Cardiac septum (tissue), 1 donor: ENCODE measurements around the gene GSTO1. TPM values are rescaled to one million over a fixed set of nuclear protein-coding genes. Genes with fewer than 3 reads are reported as not detected.
"Not testable (repeated sequence)": the region's sequence is repeated elsewhere in the genome, so short reads cannot be mapped to it uniquely, and the experiment has no call there.

ENCODE experiments used
- DNase-seq: peaks from one replicate; pipeline ENCODE4 v3.0.0-alpha.2; 2020; ENCODE audit warnings: low spot score
- intact Hi-C: fragments of 100-400 bp; cut with DNase I; formaldehyde crosslinking; loops from one replicate; pipeline ENCODE4 v1.14.0; 2022
- total RNA-seq: library from RNA; stranded (reverse); fragmentation: NEBNext Ultra II Directional; extraction: Animal tissue kit (Norgen Biotek cat#: 25700); gene quantifications from one replicate; pipeline ENCODE4 v1.2.1, GENCODE V29; 2021
- donor health status: DM: no; HTN: no; CAD: no.

The GSTO1 gene
- total RNA-seq, 1 donor from 2014 or later = 209 TPM

GRCh38 chr10:104246976-104247375 lies 7.7 kb upstream of the GSTO1 start:
- intact Hi-C loops = no loop called here

GRCh38 chr10:104247513-104248146 lies 7.1 kb upstream of the GSTO1 start:
- no peak for DNase-seq
- intact Hi-C loops = no loop called here

More at GRCh38 chr10:104246976-104247375, 7.7 kb upstream of the GSTO1 start:
- DNase-seq = no peak

GRCh38 chr10:104248931-104249330 lies 5.8 kb upstream of the GSTO1 start:
- DNase-seq, intact Hi-C loops: not testable (repeated sequence)

- DNase-seq = no peak
- intact Hi-C loops = no loop called here
These were observed 4.3 kb upstream of the GSTO1 start for GRCh38 chr10:104250371-104250770.

- intact Hi-C loops = no loop called here
- DNase-seq = no peak
These were observed 3.2 kb upstream of the GSTO1 start for GRCh38 chr10:104251443-104251842.

GRCh38 chr10:104252368-104252767 lies 2.3 kb upstream of the GSTO1 start:
- intact Hi-C loops = no loop called here
- no peak for DNase-seq

GRCh38 chr10:104253106-104253505 lies 1.6 kb upstream of the GSTO1 start:
- intact Hi-C loops = no loop called here
- DNase-seq = no peak

- intact Hi-C loops = loop anchor here (2.0 kb wide), 1 partner anchor 21 kb away; the partner anchor contains the start of gene CFAP43
- no peak for DNase-seq
These were observed 884 bp upstream of the GSTO1 start for GRCh38 chr10:104253606-104254410.

GRCh38 chr10:104255311-104255981 lies 754 bp downstream of the GSTO1 start:
- intact Hi-C loops = loop anchor here (2.0 kb wide), 1 partner anchor 23 kb away; the partner anchor contains the start of gene CFAP43
- no peak for DNase-seq

GRCh38 chr10:104256335-104256961 lies 1.8 kb downstream of the GSTO1 start:
- intact Hi-C loops = no loop called here
- DNase-seq = no peak

GRCh38 chr10:104257235-104257634 lies 2.5 kb downstream of the GSTO1 start:
- intact Hi-C loops = no loop called here
- no peak for DNase-seq

GRCh38 chr10:104258209-104258608 lies 3.5 kb downstream of the GSTO1 start:
- no peak for DNase-seq
- intact Hi-C loops = no loop called here

- intact Hi-C loops = no loop called here
- no peak for DNase-seq
These were observed 4.8 kb downstream of the GSTO1 start for GRCh38 chr10:104259456-104259855.

GRCh38 chr10:104259999-104260774 lies 5.5 kb downstream of the GSTO1 start:
- intact Hi-C loops = loop anchor here (10.0 kb wide), 1 partner anchor 135 kb away; the partner anchor contains the start of gene SFR1

GRCh38 chr10:104260775-104261115 lies 6.1 kb downstream of the GSTO1 start:
- intact Hi-C loops = loop anchor here (10.0 kb wide), 1 partner anchor 136 kb away; the partner anchor contains the start of gene SFR1

More at GRCh38 chr10:104259999-104260774, 5.5 kb downstream of the GSTO1 start:
- DNase-seq = no peak

GRCh38 chr10:104262055-104262454 lies 7.4 kb downstream of the GSTO1 start:
- intact Hi-C loops = loop anchor here (10.0 kb wide), 1 partner anchor 137 kb away; the partner anchor contains the start of gene SFR1
- no peak for DNase-seq

More at GRCh38 chr10:104260775-104261115, 6.1 kb downstream of the GSTO1 start:
- DNase-seq = no peak

- no peak for DNase-seq
- intact Hi-C loops = loop anchor here (10.0 kb wide), 1 partner anchor 140 kb away; the partner anchor contains the start of gene SFR1
These were observed 10.1 kb downstream of the GSTO1 start for GRCh38 chr10:104264783-104265182.

- intact Hi-C loops = loop anchor here (10.0 kb wide), 1 partner anchor 143 kb away; the partner anchor contains the start of gene SFR1
These were observed 13.2 kb downstream of the GSTO1 start for GRCh38 chr10:104267721-104268404.

More at GRCh38 chr10:104267721-104268404, 13.2 kb downstream of the GSTO1 start:
- no peak for DNase-seq
